Chondrocyte (in vitro differentiated cells): Measurements from ENCODE around the gene FIBIN. TPM values are rescaled to one million over a fixed set of nuclear protein-coding genes. Genes with fewer than 3 reads are reported as not detected.

ENCODE experiments used
- DNase-seq: peaks from one replicate; pipeline ENCODE4 v3.0.0; 2021; ENCODE audit warnings: mixed read lengths, low spot score
- H3K27ac Mint-ChIP-seq: one replicate; pipeline ENCODE4 v1.8.0; 2021; ENCODE audit warnings: mild to moderate bottlenecking, moderate library complexity, mixed read lengths; ENCODE audit not compliant: unreplicated experiment
- H3K27me3 Mint-ChIP-seq: 2 replicates; pipeline ENCODE4 v1.8.0; 2021; ENCODE audit warnings: low read depth, mixed read lengths
- H3K36me3 Mint-ChIP-seq: 2 replicates; pipeline ENCODE4 v1.8.0; 2021; ENCODE audit warnings: low read depth, mixed read lengths
- H3K4me1 Mint-ChIP-seq: 2 replicates; pipeline ENCODE4 v1.8.0; 2021; ENCODE audit warnings: low read depth, mild to moderate bottlenecking, mixed read lengths
- H3K4me3 Mint-ChIP-seq: one replicate; pipeline ENCODE4 v1.8.0; 2021; ENCODE audit warnings: mild to moderate bottlenecking, moderate library complexity, mixed read lengths; ENCODE audit not compliant: unreplicated experiment
- H3K9me3 Mint-ChIP-seq: 2 replicates; pipeline ENCODE4 v1.8.0; 2021; ENCODE audit warnings: low read depth, mixed read lengths
- CTCF ChIP-seq: fragments of 200-600 bp; sonication (generic); IDR thresholded peaks from 2 replicates; pipeline ENCODE4 v1.5.0; 2021; ENCODE audit warnings: antibody characterized with exemption, mild to moderate bottlenecking, moderate library complexity
- total RNA-seq: library from RNA; stranded (reverse); gene quantifications from 3 replicates; pipeline ENCODE4 v1.2.1, GENCODE V29; 2021

Gene FIBIN
- total RNA-seq, 1 donor from 2014 or later, result 98.5 TPM

- no peaks in the 10 kb centered on the region for H3K27me3 Mint-ChIP-seq
- no peak for TF ChIP-seq CTCF
- H3K27ac Mint-ChIP-seq, result no peak overlapping the region
- peaks cover 6% of the 10 kb centered on the region for H3K9me3 Mint-ChIP-seq
- H3K36me3 Mint-ChIP-seq, result no peaks in the 10 kb centered on the region
- no peak overlapping the region for H3K4me3 Mint-ChIP-seq
- peaks cover 26% of the 10 kb centered on the region for H3K4me1 Mint-ChIP-seq
- no peak for DNase-seq
Observed at GRCh38 chr11:27025312-27025955, 31.5 kb downstream of the FIBIN start.

- Mint-ChIP-seq H3K36me3 (no peaks in the 10 kb centered on the region), H3K4me3 (no peak overlapping the region), H3K27ac (no peak overlapping the region), H3K9me3 (peaks cover 6% of the 10 kb centered on the region), H3K27me3 (no peaks in the 10 kb centered on the region), H3K4me1 (peaks cover 23% of the 10 kb centered on the region)
- no peak for DNase-seq
- TF ChIP-seq CTCF, result no peak
Observed at GRCh38 chr11:27025957-27026733, 32.2 kb downstream of the FIBIN start.

GRCh38 chr11:27028561-27028965 lies 34.7 kb downstream of the FIBIN start:
- peak overlapping the region; percentile 86 for H3K27ac Mint-ChIP-seq
- H3K4me3 Mint-ChIP-seq, result no peak overlapping the region
- H3K27me3 Mint-ChIP-seq, result no peaks in the 10 kb centered on the region
- no peak for DNase-seq
- TF ChIP-seq CTCF, result no peak
- H3K36me3 Mint-ChIP-seq, result no peaks in the 10 kb centered on the region
- H3K9me3 Mint-ChIP-seq, result peaks cover 6% of the 10 kb centered on the region
- H3K4me1 Mint-ChIP-seq, result peaks cover 34% of the 10 kb centered on the region

GRCh38 chr11:27029966-27030365 lies 36.1 kb downstream of the FIBIN start:
- H3K27ac Mint-ChIP-seq, result no peak overlapping the region
- DNase-seq, result no peak
- no peak overlapping the region for H3K4me3 Mint-ChIP-seq

More at GRCh38 chr11:27029966-27030365, 36.1 kb downstream of the FIBIN start:
- Mint-ChIP-seq H3K9me3 (peaks cover 17% of the 10 kb centered on the region), H3K27me3 (no peaks in the 10 kb centered on the region), H3K36me3 (peaks cover 8% of the 10 kb centered on the region), H3K4me1 (peaks cover 38% of the 10 kb centered on the region)
- TF ChIP-seq CTCF, result no peak
